ENCODE measurements around the gene DMGDH. TPM values are rescaled to one million over a fixed set of nuclear protein-coding genes. Genes with fewer than 3 reads are reported as not detected.
"Not testable (repeated sequence)": the region's sequence is repeated elsewhere in the genome, so short reads cannot be mapped to it uniquely, and the experiment has no call there.

The DMGDH gene
- total RNA-seq, 2 donors from 2014 or later, result 2.7 TPM; not detected in 1

- DNase-seq (ENCODE audit: low spot score in 2 of 2) (no peak), ATAC-seq (no peak)
- Mint-ChIP-seq H3K36me3 (no peaks in the 10 kb centered on the region), H3K27ac (no peak overlapping the region), H3K9me3 (no peaks in the 10 kb centered on the region)
Observed at GRCh38 chr5:78997090-78997489, 72.4 kb downstream of the DMGDH start.

- ATAC-seq (no peak), DNase-seq (ENCODE audit: low spot score in 2 of 2) (no peak)
- Mint-ChIP-seq H3K36me3 (no peaks in the 10 kb centered on the region), H3K9me3 (no peaks in the 10 kb centered on the region), H3K27ac (no peak overlapping the region)
Observed at GRCh38 chr5:78995521-78996007, 73.9 kb downstream of the DMGDH start.

GRCh38 chr5:78993165-78993564 lies 76.3 kb downstream of the DMGDH start:
- no peaks in the 10 kb centered on the region for H3K36me3 Mint-ChIP-seq
- ATAC-seq (peak; percentile 71 to 82), DNase-seq (ENCODE audit: low spot score in 2 of 2) (no peak)
- H3K27ac Mint-ChIP-seq, result no peak overlapping the region
- H3K9me3 Mint-ChIP-seq, result no peaks in the 10 kb centered on the region

GRCh38 chr5:78992146-78992545 lies 77.3 kb downstream of the DMGDH start:
- ATAC-seq, result no peak
- no peak overlapping the region for H3K27ac Mint-ChIP-seq
- no peaks in the 10 kb centered on the region for H3K9me3 Mint-ChIP-seq
- H3K36me3 Mint-ChIP-seq, result no peaks in the 10 kb centered on the region
- no peak for DNase-seq (ENCODE audit: low spot score in 2 of 2)

- H3K9me3 Mint-ChIP-seq, result no peaks in the 10 kb centered on the region
- no peak for ATAC-seq
- no peak overlapping the region for H3K27ac Mint-ChIP-seq
- DNase-seq (ENCODE audit: low spot score in 2 of 2), result no peak
- peaks cover 0 to 4% of the 10 kb centered on the region in 2 donors for H3K36me3 Mint-ChIP-seq
Observed at GRCh38 chr5:78989080-78989479, 80.4 kb downstream of the DMGDH start.

GRCh38 chr5:78985725-78986223 lies 83.7 kb downstream of the DMGDH start:
- Mint-ChIP-seq H3K9me3 (no peaks in the 10 kb centered on the region), H3K27ac (peak overlapping the region; percentile 92 to 98)
- ATAC-seq, result peak; percentile 82 to 86

GRCh38 chr5:78985116-78985724 lies 84.3 kb downstream of the DMGDH start, which contains the start of gene ARSB:
Gene ARSB, minus strand, starts transcription at chr5:78985310. Its CDS starts 62 bp downstream, at chr5:78985248.
- peak within 1 kb of the TSS; percentile 92 to 98 for H3K27ac Mint-ChIP-seq
- peak; percentile 43 to 51 for ATAC-seq
- no peaks in the 10 kb centered on the region for H3K9me3 Mint-ChIP-seq
- peaks cover 0 to 5% of the 10 kb centered on the region in 2 donors for H3K36me3 Mint-ChIP-seq
- DNase-seq (ENCODE audit: low spot score in 2 of 2), result peak; percentile 45 to 71

More at GRCh38 chr5:78985725-78986223, 83.7 kb downstream of the DMGDH start:
- H3K36me3 Mint-ChIP-seq, result peaks cover 0 to 5% of the 10 kb centered on the region in 2 donors
- peak; percentile 47 to 77 for DNase-seq (ENCODE audit: low spot score in 2 of 2)

- Mint-ChIP-seq H3K36me3 (peaks cover 0 to 5% of the 10 kb centered on the region in 2 donors), H3K9me3 (no peaks in the 10 kb centered on the region), H3K27ac (peak overlapping the region; percentile 90 to 92)
- DNase-seq (ENCODE audit: low spot score in 2 of 2), result peak; percentile 76 to 84
- ATAC-seq, result peak; percentile 59 to 68
Observed at GRCh38 chr5:78984439-78985115, 84.9 kb downstream of the DMGDH start.

GRCh38 chr5:78983601-78984438 lies 85.7 kb downstream of the DMGDH start:
- Mint-ChIP-seq H3K36me3 (peaks cover 0 to 5% of the 10 kb centered on the region in 2 donors), H3K27ac (peak overlapping the region; percentile 90 to 92), H3K9me3 (no peaks in the 10 kb centered on the region)
- no peak for ATAC-seq
- no peak for DNase-seq (ENCODE audit: low spot score in 2 of 2)

GRCh38 chr5:78983194-78983593 lies 86.3 kb downstream of the DMGDH start:
- not testable (repeated sequence) for H3K36me3 Mint-ChIP-seq; DNase-seq (ENCODE audit: low spot score in 2 of 2); H3K9me3 Mint-ChIP-seq; H3K27ac Mint-ChIP-seq; ATAC-seq

- DNase-seq (ENCODE audit: low spot score in 2 of 2), result no peak
- ATAC-seq, result no peak
- peaks cover 0 to 5% of the 10 kb centered on the region in 2 donors for H3K36me3 Mint-ChIP-seq
- H3K27ac Mint-ChIP-seq, result no peak overlapping the region
- H3K9me3 Mint-ChIP-seq, result no peaks in the 10 kb centered on the region
Observed at GRCh38 chr5:78979909-78980308, 89.6 kb downstream of the DMGDH start.

GRCh38 chr5:78979117-78979742 lies 90.2 kb downstream of the DMGDH start:
- ATAC-seq, result peak; percentile 29 to 70

GRCh38 chr5:78975035-78975434 lies 94.4 kb downstream of the DMGDH start:
- H3K9me3 Mint-ChIP-seq, result no peaks in the 10 kb centered on the region
- peak overlapping the region in 1 of 2 donors; percentile 60 for H3K27ac Mint-ChIP-seq
- DNase-seq (ENCODE audit: low spot score in 2 of 2) (no peak), ATAC-seq (no peak)
- no peaks in the 10 kb centered on the region for H3K36me3 Mint-ChIP-seq

More at GRCh38 chr5:78979117-78979742, 90.2 kb downstream of the DMGDH start:
- peak in 1 of 2 donors; percentile 14 for DNase-seq (ENCODE audit: low spot score in 2 of 2)
- H3K36me3 Mint-ChIP-seq, result peaks cover 0 to 2% of the 10 kb centered on the region in 2 donors
- no peaks in the 10 kb centered on the region for H3K9me3 Mint-ChIP-seq
- no peak overlapping the region for H3K27ac Mint-ChIP-seq

- H3K36me3 Mint-ChIP-seq, result no peaks in the 10 kb centered on the region
- DNase-seq (ENCODE audit: low spot score in 2 of 2), result no peak
- peak overlapping the region in 1 of 2 donors; percentile 60 for H3K27ac Mint-ChIP-seq
- no peaks in the 10 kb centered on the region for H3K9me3 Mint-ChIP-seq
- no peak for ATAC-seq
Observed at GRCh38 chr5:78974601-78975000, 94.9 kb downstream of the DMGDH start.

GRCh38 chr5:78974011-78974410 lies 95.5 kb downstream of the DMGDH start:
- Mint-ChIP-seq H3K9me3 (no peaks in the 10 kb centered on the region), H3K36me3 (no peaks in the 10 kb centered on the region), H3K27ac (no peak overlapping the region)
- ATAC-seq, result no peak
- DNase-seq (ENCODE audit: low spot score in 2 of 2), result no peak

Measured in activated naive CD4-positive, alpha-beta T cell treated with anti-CD3 and anti-CD28 coated beads, Interleukin-2, amount 50 U/mL, for 72 hours (primary cell).